GM19438 (cell line): ENCODE data around the gene NT5DC4.

Experiments used
- ATAC-seq: cut with Tn5 transposase; IDR thresholded peaks from one replicate; pipeline ENCODE4 v1.9.1; 2021; ENCODE audit warnings: low read depth; ENCODE audit not compliant: unreplicated experiment

NT5DC4 gene

DNA sequence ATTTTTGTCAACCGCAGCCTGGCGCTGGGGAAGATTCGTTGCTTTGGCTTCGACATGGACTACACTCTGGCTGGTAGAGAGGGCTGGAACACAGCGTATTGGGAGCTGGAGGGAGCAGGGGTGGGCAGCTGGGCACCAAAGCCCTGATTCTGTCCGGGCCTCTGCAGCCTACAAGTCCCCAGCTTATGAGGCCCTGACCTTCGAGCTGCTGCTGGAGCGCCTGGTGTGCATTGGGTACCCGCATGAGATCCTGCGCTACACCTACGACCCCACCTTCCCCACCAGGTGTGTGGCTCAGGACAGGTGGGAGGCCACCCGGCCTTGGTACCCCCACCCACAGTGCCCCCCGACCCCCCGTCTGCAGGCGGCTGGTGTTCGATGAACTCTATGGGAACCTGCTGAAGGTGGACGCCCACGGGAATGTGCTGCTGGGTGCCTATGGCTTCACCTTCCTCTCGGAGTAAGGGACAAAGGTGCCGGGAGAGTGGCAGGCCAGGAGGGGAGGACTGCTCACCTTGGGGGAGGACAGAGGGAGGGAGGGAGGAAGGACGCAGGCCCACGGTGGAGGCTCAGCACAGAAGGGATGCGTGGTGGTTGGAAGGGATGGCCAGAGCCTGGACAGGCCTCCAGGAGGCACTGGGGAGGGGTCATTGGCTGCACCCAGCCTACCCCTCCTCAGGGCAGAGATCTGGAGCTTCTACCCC lies 1.2 kb downstream of the NT5DC4 start:
- ATAC-seq, result no peak

- no peak for ATAC-seq
Measured at GRCh38 chr2:112722816-112723546, 2.2 kb downstream of the NT5DC4 start.

DNA sequence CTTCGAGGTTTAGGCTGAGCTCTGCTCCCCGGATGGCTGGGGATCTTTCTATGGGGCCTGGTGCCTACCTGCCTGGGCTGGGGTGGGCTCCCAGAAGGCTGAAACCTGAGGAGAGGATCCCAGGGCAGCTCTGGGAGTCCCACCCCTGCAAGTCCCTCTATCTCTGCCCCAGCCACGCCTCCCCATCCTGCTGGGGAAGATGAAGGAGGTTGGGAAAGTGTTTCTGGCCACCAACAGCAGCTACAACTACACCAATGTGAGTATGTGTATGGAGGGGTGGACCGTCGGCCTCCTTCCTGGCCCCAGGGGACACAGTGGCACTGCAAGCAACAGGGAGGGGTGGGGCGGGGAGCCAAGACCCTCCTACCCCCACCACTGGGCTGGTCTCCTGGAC lies 2.7 kb downstream of the NT5DC4 start:
- no peak for ATAC-seq

- no peak for ATAC-seq
Measured at GRCh38 chr2:112723995-112724394, 3.2 kb downstream of the NT5DC4 start.

- no peak for ATAC-seq
Measured at GRCh38 chr2:112724591-112725525, 4.0 kb downstream of the NT5DC4 start.

DNA sequence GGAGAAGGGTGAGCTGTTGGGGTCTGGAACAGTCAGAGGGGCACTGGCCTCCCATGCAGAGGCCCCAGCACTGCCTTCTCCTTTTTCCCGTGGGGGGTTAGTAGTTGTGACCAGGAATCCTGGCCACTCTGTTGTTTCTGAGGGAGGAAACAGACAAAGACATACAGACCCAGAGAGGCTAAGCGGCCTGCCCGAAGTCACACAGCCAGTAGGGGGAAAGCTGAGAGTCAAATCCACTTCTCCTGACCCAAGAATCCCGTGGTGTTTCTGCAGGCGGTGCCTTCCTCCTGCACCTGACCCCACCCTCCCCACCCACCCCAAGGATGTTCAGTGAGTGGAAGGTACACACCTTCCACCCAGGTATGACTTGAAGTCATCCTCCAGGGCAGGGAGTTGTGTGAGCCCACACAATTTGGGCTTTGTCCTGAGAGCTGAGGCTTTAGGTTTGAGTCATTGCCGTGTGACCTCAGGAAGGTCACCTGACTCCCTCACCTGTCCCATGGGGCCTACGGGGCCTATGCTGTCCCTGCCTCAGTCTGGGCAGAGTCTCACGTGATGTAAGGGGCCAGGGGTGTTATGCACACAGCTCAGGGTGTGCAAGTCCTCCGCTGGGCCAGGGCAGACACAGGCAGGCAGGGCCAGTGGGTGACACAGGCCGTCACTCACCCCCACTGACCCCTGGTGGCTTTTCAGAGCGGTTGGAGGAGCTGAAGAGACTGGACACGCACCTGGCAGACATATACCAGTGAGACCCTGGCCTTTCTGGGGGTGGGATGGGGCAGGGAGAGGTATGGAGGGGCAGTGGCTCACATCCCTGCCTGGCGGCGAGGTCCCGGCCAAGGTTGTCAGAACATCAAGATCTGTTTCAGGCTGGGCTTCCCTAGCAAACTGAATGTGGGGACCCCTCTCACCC lies 5.0 kb downstream of the NT5DC4 start:
- peak; percentile 50 for ATAC-seq

GRCh38 chr2:112726487-112727190 lies 5.8 kb downstream of the NT5DC4 start:
- ATAC-seq, result peak; percentile 52

- no peak for ATAC-seq
Measured at GRCh38 chr2:112727276-112728028, 6.6 kb downstream of the NT5DC4 start.

DNA sequence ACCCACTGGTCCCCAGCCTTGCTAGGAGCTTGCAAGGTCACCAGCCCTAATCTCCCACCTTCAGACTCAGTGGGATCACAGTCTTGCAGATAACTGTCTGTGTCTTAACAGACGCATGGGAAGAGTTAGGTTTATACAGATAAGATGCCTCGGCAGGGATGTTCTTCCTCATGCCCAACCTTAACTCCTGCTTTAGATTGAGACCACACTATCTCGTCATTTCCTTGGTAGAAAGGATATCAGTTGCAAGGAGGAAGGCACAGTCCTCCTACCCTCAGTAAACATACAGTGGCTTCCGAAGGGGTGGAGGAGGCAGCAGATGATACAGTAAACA lies 7.2 kb downstream of the NT5DC4 start:
- ATAC-seq, result no peak

- ATAC-seq, result no peak
Measured at GRCh38 chr2:112728378-112729175, 7.8 kb downstream of the NT5DC4 start.

- no peak for ATAC-seq
Measured at GRCh38 chr2:112730216-112730615, 9.4 kb downstream of the NT5DC4 start.

DNA sequence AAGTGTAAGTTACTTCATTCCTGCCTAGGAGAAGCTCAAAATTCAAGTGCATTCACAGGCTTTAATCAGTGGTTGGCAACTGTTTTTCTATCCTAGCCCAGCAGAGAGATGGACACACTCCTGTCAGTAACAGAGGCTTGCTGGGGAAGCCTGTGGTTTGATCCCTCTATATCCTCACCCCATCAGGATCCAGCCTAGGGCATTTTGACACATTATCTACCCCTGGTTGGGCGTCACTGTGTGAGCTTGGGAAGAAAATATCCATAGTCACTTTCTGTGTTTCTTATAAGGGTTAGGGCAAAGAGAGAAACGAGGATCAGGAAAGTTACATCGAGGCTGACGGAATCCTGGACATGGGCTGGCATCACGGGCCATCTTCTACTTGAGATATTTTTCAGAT lies 10.0 kb downstream of the NT5DC4 start:
- ATAC-seq, result no peak

GRCh38 chr2:112731479-112731878 lies 10.7 kb downstream of the NT5DC4 start:
- ATAC-seq, result no peak

DNA sequence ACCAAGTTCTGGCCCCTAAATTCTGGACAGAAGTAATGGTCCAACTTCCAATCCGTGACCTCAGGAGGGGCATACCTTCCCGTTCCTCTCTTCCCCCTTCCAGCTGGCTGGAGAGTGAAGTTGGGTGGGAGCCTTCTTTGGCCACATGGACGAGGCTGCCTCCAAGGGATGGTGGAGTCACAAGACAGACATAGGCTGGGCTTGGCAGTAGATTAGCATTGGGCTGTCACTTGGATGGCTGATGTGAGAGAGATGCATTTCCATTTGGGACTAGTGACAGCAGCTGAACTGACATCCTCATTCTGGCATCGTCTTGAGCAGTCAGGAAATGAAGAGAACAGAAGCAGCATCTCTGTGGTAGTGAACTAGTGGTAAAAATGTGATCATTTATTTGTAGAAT lies 12.6 kb downstream of the NT5DC4 start:
- no peak for ATAC-seq

DNA sequence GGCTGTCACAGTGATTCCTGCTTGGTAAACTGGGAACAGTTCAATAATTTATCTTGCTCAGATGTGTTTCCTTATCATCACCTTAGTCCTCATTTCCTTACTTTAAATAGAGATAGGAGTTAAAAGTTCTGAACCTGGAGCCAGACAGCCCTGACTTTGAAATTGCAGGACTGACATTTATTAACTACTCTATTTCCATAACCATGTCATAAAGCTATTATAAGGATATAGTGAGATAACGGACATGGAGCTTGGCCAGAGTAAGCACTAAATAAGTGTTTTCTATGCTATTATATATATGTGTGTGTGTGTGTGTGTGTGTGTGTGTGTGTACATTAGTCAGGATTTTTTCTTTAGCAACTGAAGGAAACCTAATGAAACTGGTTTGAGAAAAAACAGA lies 13.1 kb downstream of the NT5DC4 start:
- no peak for ATAC-seq

DNA sequence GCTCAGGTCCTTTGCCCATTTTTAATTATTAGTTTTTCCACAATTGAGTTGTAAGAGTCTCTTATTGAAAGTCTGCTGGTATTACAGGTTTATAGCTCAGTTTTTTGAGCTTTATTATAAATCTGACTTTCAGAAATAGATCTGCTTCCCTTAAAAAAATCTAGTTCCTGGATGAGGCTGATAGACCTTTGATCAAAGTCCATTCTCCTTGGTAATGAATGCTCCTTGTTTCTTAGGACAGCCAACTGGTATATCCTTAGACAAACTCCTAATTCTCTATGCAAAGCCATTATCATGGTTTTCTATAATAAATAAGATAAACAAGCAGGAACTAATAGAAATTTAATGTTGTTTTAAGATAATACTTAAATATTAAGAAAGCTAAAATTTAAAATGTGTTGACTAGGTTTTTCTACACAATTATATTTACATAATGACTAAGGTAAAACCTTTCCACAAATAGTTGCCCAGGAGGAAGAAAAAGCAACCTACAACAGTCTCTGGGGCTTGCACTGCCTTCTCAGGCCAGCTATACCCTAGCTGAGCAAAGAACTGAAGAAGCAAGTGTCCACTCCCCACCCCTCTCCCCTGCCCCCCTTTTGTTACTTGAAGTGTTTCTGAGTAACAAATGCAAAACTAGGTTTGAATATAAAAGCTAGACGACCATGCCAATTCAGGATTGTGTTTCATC lies 16.9 kb downstream of the NT5DC4 start:
- ATAC-seq, result no peak

- no peak for ATAC-seq
Measured at GRCh38 chr2:112740527-112740926, 19.7 kb downstream of the NT5DC4 start.
